B cell (primary cell): ENCODE data around the gene DAB2IP. TPM values are rescaled to one million over a fixed set of nuclear protein-coding genes. Genes with fewer than 3 reads are reported as not detected.

Source experiments
- ATAC-seq: fragments of 200-7000 bp; cut with Tn5 transposase; one replicate; pipeline ENCODE4 v1.10.0; 2021; ENCODE audit warnings: low read depth, mild to moderate bottlenecking, moderate number of reproducible peaks, moderate library complexity
- CTCF ChIA-PET: fragments of 350-600 bp; sonication (Branson Sonifier 250); formaldehyde crosslinking; loops from one replicate; lab custom pipeline; 2021; ENCODE audit warnings: antibody characterized with exemption, inconsistent platforms; lab: Charles Lee
- POLR2A ChIA-PET: fragments of 350-600 bp; sonication (Branson Sonifier 250); formaldehyde crosslinking; loops from one replicate; lab custom pipeline; 2021; ENCODE audit warnings: antibody characterized with exemption; lab: Charles Lee
- DNase-seq: peaks from one replicate; pipeline ENCODE4 v3.0.0; 2013
- H2AFZ ChIP-seq: 2 replicates; pipeline ENCODE4 v1.6.1; 2012; ENCODE audit warnings: mild to moderate bottlenecking, low read depth, low read length; ENCODE audit not compliant: insufficient read depth, poor library complexity, severe bottlenecking
- H3K27ac ChIP-seq, 2 donors: 1 replicate in 1 of 2; 2 replicates in 1 of 2; pipeline ENCODE4 v1.5.1; 2012 to 2013; ENCODE audit warnings: low read length in 2 of 2, mild to moderate bottlenecking in 2 of 2, moderate library complexity in 1 of 2
- H3K27me3 ChIP-seq, 4 experiments: fragments of 200-600 bp in 1 of 4; sonication (generic) in 1 of 4; replicated peaks in 1 of 4; 1 replicate in 2 of 4; 2 replicates in 2 of 4; pipeline versions ENCODE4 v1.6.1 to v1.7.0; 2013 to 2016; ENCODE audit warnings: low read length in 3 of 4, mild to moderate bottlenecking in 2 of 4, mixed read lengths in 1 of 4, moderate library complexity in 1 of 4; ENCODE audit not compliant: insufficient read depth in 4 of 4, control insufficient read depth in 3 of 4; ENCODE audit errors: control extremely low read depth in 1 of 4
- H3K36me3 ChIP-seq, 2 experiments: replicated peaks in 1 of 2; 1 replicate in 1 of 2; 2 replicates in 1 of 2; pipeline versions ENCODE4 v1.6.1 to v1.7.1; 2013; ENCODE audit warnings: low read length in 1 of 2; ENCODE audit not compliant: insufficient read depth in 2 of 2, control insufficient read depth in 1 of 2; ENCODE audit errors: control extremely low read depth in 1 of 2, extremely low read depth in 1 of 2
- H3K4me1 ChIP-seq, 2 donors: fragments of 200-600 bp in 1 of 2; sonication (generic) in 1 of 2; 1 replicate in 1 of 2; 2 replicates in 1 of 2; pipeline versions ENCODE4 v1.5.1 to v1.6.1; 2013 to 2017; ENCODE audit warnings: low read length in 2 of 2; ENCODE audit not compliant: control insufficient read depth in 2 of 2, insufficient read depth in 2 of 2
- H3K4me2 ChIP-seq: replicated peaks from 2 replicates; pipeline ENCODE3; 2012; ENCODE audit warnings: mild to moderate bottlenecking, low read depth, low read length; ENCODE audit not compliant: poor library complexity, severe bottlenecking
- H3K4me3 ChIP-seq, 5 experiments: fragments of 200-600 bp in 1 of 5; sonication (generic) in 1 of 5; 1 replicate in 3 of 5; 2 replicates in 2 of 5; pipeline versions ENCODE4 v1.5.1 to v1.7.0; 2011 to 2016; ENCODE audit warnings: low read length in 4 of 5, mild to moderate bottlenecking in 4 of 5, low read depth in 2 of 5, control low read depth in 1 of 5, moderate library complexity in 1 of 5; ENCODE audit not compliant: insufficient read depth in 1 of 5; ENCODE audit errors: control extremely low read depth in 1 of 5, extremely low read depth in 1 of 5
- H3K79me2 ChIP-seq: fragments of 200-600 bp; sonication (generic); one replicate; pipeline ENCODE4 v1.6.0; 2016; ENCODE audit warnings: low read length; ENCODE audit not compliant: control insufficient read depth, insufficient read depth
- H3K9ac ChIP-seq: fragments of 200-600 bp; sonication (generic); 2 replicates; pipeline ENCODE4 v1.6.1; 2017; ENCODE audit warnings: mild to moderate bottlenecking, low read length, moderate library complexity
- H3K9me3 ChIP-seq, 3 donors: one replicate each; pipeline versions ENCODE4 v1.6.1 to v1.7.1; 2013; ENCODE audit warnings: low read length in 2 of 3; ENCODE audit not compliant: control insufficient read depth in 2 of 3, insufficient read depth in 1 of 3; ENCODE audit errors: control extremely low read depth in 1 of 3
- H4K20me1 ChIP-seq: 2 replicates; pipeline ENCODE4 v1.6.0; 2012; ENCODE audit warnings: mild to moderate bottlenecking, low read length; ENCODE audit not compliant: insufficient read depth, control insufficient read depth, poor library complexity, severe bottlenecking
- H3K27ac Mint-ChIP-seq: one replicate; pipeline ENCODE4 v1.8.0; 2021; ENCODE audit warnings: mixed read lengths
- H3K27me3 Mint-ChIP-seq: one replicate; pipeline ENCODE4 v1.8.0; 2021; ENCODE audit warnings: mixed read lengths
- H3K4me1 Mint-ChIP-seq: one replicate; pipeline ENCODE4 v1.8.0; 2021; ENCODE audit warnings: mixed read lengths
- H3K4me3 Mint-ChIP-seq: one replicate; pipeline ENCODE4 v1.8.0; 2021; ENCODE audit warnings: mixed read lengths
- H3K9me3 Mint-ChIP-seq: one replicate; pipeline ENCODE4 v1.8.0; 2022; ENCODE audit warnings: mixed read lengths; ENCODE audit not compliant: insufficient read depth
- CTCF ChIP-seq: fragments of 200-600 bp; IDR thresholded peaks from one replicate; pipeline ENCODE4 v1.8.0; 2022; ENCODE audit warnings: antibody characterized with exemption, mild to moderate bottlenecking
- EZH2 ChIP-seq: IDR thresholded peaks from 2 replicates; pipeline ENCODE4 v1.6.1; 2012; ENCODE audit warnings: borderline replicate concordance, low read depth, mild to moderate bottlenecking, moderate library complexity, low read length; ENCODE audit not compliant: insufficient read depth, poor library complexity, severe bottlenecking
- WGBS: methylation state at CpG from one replicate; pipeline ENCODE4 v1.1.5; 2013; ENCODE audit warnings: missing lambda C conversion rate; ENCODE audit not compliant: insufficient coverage; 5-methylcytosine and 5-hydroxymethylcytosine counted together
- intact Hi-C: fragments of 100-400 bp; cut with micrococcal nuclease; formaldehyde crosslinking; loops from one replicate; pipeline ENCODE4 v1.10.0; 2022
- polyA plus RNA-seq: library from polyadenylated mRNA; depleted of rRNA; stranded (reverse); fragments of >200 nt; gene quantifications from 2 replicates; pipeline ENCODE4 v1.2.3, GENCODE V29; 2012
- total RNA-seq, 2 donors: library from RNA; stranded (reverse); fragments of 120-200 nt in 1 of 2; gene quantifications; 1 replicate in 1 of 2; 2 replicates in 1 of 2; pipeline versions ENCODE4 v1.2.3 to v1.2.4, GENCODE V29; 2013 to 2022

Gene DAB2IP
- total and polyA plus RNA-seq, 2 donors (not counting 1 experiment from before 2014, with no cell fraction given), result 1.1 to 3.9 TPM

GRCh38 chr9:121689461-121690157, 38.2 kb downstream of the DAB2IP start:
- Histone ChIP-seq H4K20me1 (no peaks in the 10 kb centered on the region), H2AFZ (no peak overlapping the region), H3K27ac (no peak overlapping the region), H3K79me2 (no peaks in the 10 kb centered on the region), H3K36me3 (no peaks in the 10 kb centered on the region), H3K4me1 (no peaks in the 10 kb centered on the region), H3K4me2 (no peak overlapping the region), H3K9ac (no peak overlapping the region), H3K4me3 (no peak overlapping the region), H3K27me3 (peaks cover 0 to 6% (median 0%) of the 10 kb centered on the region in 4 experiments), H3K9me3 (no peaks in the 10 kb centered on the region)
- intact Hi-C loops, result no loop called here
- Mint-ChIP-seq H3K9me3 (no peaks in the 10 kb centered on the region), H3K27me3 (peaks cover 11% of the 10 kb centered on the region), H3K27ac (no peak overlapping the region), H3K4me3 (no peak overlapping the region), H3K4me1 (peaks cover 2% of the 10 kb centered on the region)
- ATAC-seq, result no peak
- WGBS, result 92% methylated on average over 9 of the region's 9 CpGs
- no peak for TF ChIP-seq CTCF
- no peak for TF ChIP-seq EZH2
- POLR2A ChIA-PET, result interaction anchor here (0.6 to 0.7 kb wide), 2 partner anchors 293 to 403 kb away, joined by 3 to 5 read pairs; no protein-coding TSS in a partner anchor
- no peak for DNase-seq
- CTCF ChIA-PET, result interaction anchor here (0.7 to 0.9 kb wide), 2 partner anchors 55 to 131 kb away, joined by 3 read pairs; no protein-coding TSS in a partner anchor

GRCh38 chr9:121690316-121690715, 38.9 kb downstream of the DAB2IP start:
- Histone ChIP-seq H3K36me3 (no peaks in the 10 kb centered on the region), H3K4me2 (no peak overlapping the region), H3K27ac (no peak overlapping the region), H3K27me3 (peaks cover 0 to 3% (median 0%) of the 10 kb centered on the region in 4 experiments), H2AFZ (no peak overlapping the region), H3K79me2 (no peaks in the 10 kb centered on the region), H3K9me3 (no peaks in the 10 kb centered on the region), H3K4me1 (no peaks in the 10 kb centered on the region), H3K4me3 (no peak overlapping the region), H3K9ac (no peak overlapping the region), H4K20me1 (no peaks in the 10 kb centered on the region)
- Mint-ChIP-seq H3K4me3 (no peak overlapping the region), H3K9me3 (no peaks in the 10 kb centered on the region), H3K4me1 (peaks cover 2% of the 10 kb centered on the region), H3K27me3 (peaks cover 11% of the 10 kb centered on the region), H3K27ac (no peak overlapping the region)
- CTCF ChIA-PET, result no interaction called here
- WGBS, result 96% methylated on average over 7 of the region's 8 CpGs
- DNase-seq, result no peak
- no peak for TF ChIP-seq CTCF
- no peak for TF ChIP-seq EZH2
- POLR2A ChIA-PET, result no interaction called here
- intact Hi-C loops, result no loop called here
- ATAC-seq, result no peak
